Mesenchymal stem cell (in vitro differentiated cells and primary cell): ENCODE measurements around the gene TAPBP.

Experiments
- DNase-seq: peaks from one replicate; pipeline ENCODE4 v3.0.0-alpha.2; 2013
- H2AFZ ChIP-seq: one replicate; pipeline ENCODE4 v1.6.1; 2013; ENCODE audit warnings: low read depth, mild to moderate bottlenecking, control low read depth, inconsistent platforms, low read length, moderate library complexity
- H2AK5ac ChIP-seq: 2 replicates; pipeline ENCODE4 v1.6.1; 2013; ENCODE audit warnings: low read length, moderate library complexity, mild to moderate bottlenecking, inconsistent platforms; ENCODE audit not compliant: severe bottlenecking
- H2BK120ac ChIP-seq: one replicate; pipeline ENCODE4 v1.6.1; 2013; ENCODE audit warnings: low read depth, mild to moderate bottlenecking, inconsistent platforms, low read length, moderate library complexity
- H2BK12ac ChIP-seq, 2 experiments: one replicate each; pipeline ENCODE4 v1.6.1; 2013; ENCODE audit warnings: inconsistent platforms in 2 of 2, low read length in 2 of 2, mild to moderate bottlenecking in 2 of 2, moderate library complexity in 2 of 2, control low read depth in 1 of 2
- H2BK15ac ChIP-seq: one replicate; pipeline ENCODE4 v1.6.1; 2013; ENCODE audit warnings: mild to moderate bottlenecking, low read depth, inconsistent platforms; ENCODE audit not compliant: poor library complexity, severe bottlenecking
- H2BK5ac ChIP-seq: 2 replicates; pipeline ENCODE4 v1.6.1; 2013; ENCODE audit warnings: low read depth, mild to moderate bottlenecking, low read length, control low read depth, inconsistent platforms; ENCODE audit not compliant: poor library complexity, severe bottlenecking
- H3K14ac ChIP-seq, 2 experiments: one replicate each; pipeline ENCODE4 v1.6.1; 2013; ENCODE audit warnings: inconsistent platforms in 2 of 2, low read length in 2 of 2, control low read depth in 1 of 2, mild to moderate bottlenecking in 1 of 2, moderate library complexity in 1 of 2
- H3K18ac ChIP-seq, 2 experiments: one replicate each; pipeline ENCODE4 v1.6.1; 2013; ENCODE audit warnings: inconsistent platforms in 2 of 2, low read length in 2 of 2, control low read depth in 1 of 2, low read depth in 1 of 2, mild to moderate bottlenecking in 1 of 2
- H3K23ac ChIP-seq, 2 experiments: one replicate each; pipeline ENCODE4 v1.6.1; 2013; ENCODE audit warnings: inconsistent platforms in 2 of 2, low read length in 2 of 2, mild to moderate bottlenecking in 2 of 2, moderate library complexity in 2 of 2, control low read depth in 1 of 2
- H3K27ac ChIP-seq: 2 replicates; pipeline ENCODE4 v1.5.1; 2013; ENCODE audit warnings: mild to moderate bottlenecking, moderate library complexity, low read length, control low read depth, inconsistent platforms; ENCODE audit not compliant: poor library complexity, severe bottlenecking
- H3K27me3 ChIP-seq, 2 experiments: 2 replicates each; pipeline versions ENCODE4 v1.6.1 to v1.7.0; 2013; ENCODE audit warnings: low read length in 2 of 2, mild to moderate bottlenecking in 2 of 2, moderate library complexity in 2 of 2, control low read depth in 1 of 2, inconsistent platforms in 1 of 2; ENCODE audit not compliant: control insufficient read depth in 1 of 2, insufficient read depth in 1 of 2
- H3K36me3 ChIP-seq, 2 experiments: 2 replicates each; pipeline versions ENCODE4 v1.6.1 to v1.7.0; 2013; ENCODE audit warnings: low read length in 2 of 2, control low read depth in 1 of 2, inconsistent platforms in 1 of 2, low read depth in 1 of 2, mild to moderate bottlenecking in 1 of 2; ENCODE audit not compliant: insufficient read depth in 2 of 2, control insufficient read depth in 1 of 2
- H3K4ac ChIP-seq, 2 experiments: one replicate each; pipeline ENCODE4 v1.6.1; 2013; ENCODE audit warnings: inconsistent platforms in 2 of 2, low read length in 2 of 2, mild to moderate bottlenecking in 2 of 2, moderate library complexity in 2 of 2, control low read depth in 1 of 2, low read depth in 1 of 2
- H3K4me1 ChIP-seq: 2 replicates; pipeline ENCODE4 v1.6.1; 2013; ENCODE audit warnings: low read depth, low read length, control low read depth; ENCODE audit not compliant: control insufficient read depth, insufficient read depth
- H3K4me2 ChIP-seq: 2 replicates; pipeline ENCODE4 v1.6.1; 2013; ENCODE audit warnings: low read length, mild to moderate bottlenecking, inconsistent platforms; ENCODE audit not compliant: poor library complexity, severe bottlenecking
- H3K4me3 ChIP-seq, 2 experiments: 2 replicates each; pipeline versions ENCODE4 v1.5.1 to v1.7.0; 2013; ENCODE audit warnings: low read length in 2 of 2, mild to moderate bottlenecking in 2 of 2, control low read depth in 1 of 2, low read depth in 1 of 2; ENCODE audit not compliant: insufficient read depth in 1 of 2
- H3K79me1 ChIP-seq: replicated peaks from 2 replicates; pipeline ENCODE4 v1.6.1; 2013; ENCODE audit warnings: mild to moderate bottlenecking, control low read depth, low read length, inconsistent platforms; ENCODE audit not compliant: poor library complexity, severe bottlenecking
- H3K9ac ChIP-seq: 2 replicates; pipeline ENCODE4 v1.7.0; 2013; ENCODE audit warnings: mild to moderate bottlenecking, low read length, moderate library complexity
- H3K9me3 ChIP-seq: 2 replicates; pipeline ENCODE4 v1.7.0; 2013; ENCODE audit warnings: mild to moderate bottlenecking, low read length; ENCODE audit not compliant: control insufficient read depth
- H4K8ac ChIP-seq: one replicate; pipeline ENCODE4 v1.6.1; 2013; ENCODE audit warnings: inconsistent platforms, mild to moderate bottlenecking, low read length, moderate library complexity
- H4K91ac ChIP-seq: one replicate; pipeline ENCODE4 v1.6.1; 2013; ENCODE audit warnings: mild to moderate bottlenecking, low read length, inconsistent platforms
- WGBS: methylation state at CpG from one replicate; pipeline ENCODE4 v1.1.7; 2013; ENCODE audit warnings: mixed read lengths; 5-methylcytosine and 5-hydroxymethylcytosine counted together

TAPBP gene

GRCh38 chr6:33313105-33313708, 671 bp downstream of the TAPBP start:
- Histone ChIP-seq H3K36me3 (peaks cover 24 to 32% of the 10 kb centered on the region in 2 experiments), H3K4me3 (peak overlapping the region; percentile 72 to 100), H3K9ac (peak overlapping the region; percentile 100), H3K79me1 (peaks cover 16% of the 10 kb centered on the region), H2AFZ (peak overlapping the region; percentile 60), H2BK12ac (peak overlapping the region in 1 of 2 experiments; percentile 76), H3K23ac (peak overlapping the region in 1 of 2 experiments; percentile 6), H3K14ac (peak overlapping the region in 1 of 2 experiments; percentile 99), H3K27ac (peak overlapping the region; percentile 84), H2BK15ac (no peak overlapping the region), H2BK120ac (peak overlapping the region; percentile 84), H4K8ac (peak overlapping the region; percentile 95), H3K27me3 (no peaks in the 10 kb centered on the region), H2AK5ac (no peak overlapping the region), H3K18ac (peak overlapping the region; percentile 49 to 96), H2BK5ac (peak overlapping the region; percentile 45), H3K4me2 (peak overlapping the region; percentile 98), H3K4me1 (peaks cover 29% of the 10 kb centered on the region), H3K4ac (peak overlapping the region; percentile 54 to 99), H4K91ac (peak overlapping the region; percentile 45), H3K9me3 (no peaks in the 10 kb centered on the region)
- DNase-seq: peak; percentile 57
- WGBS: under 1% methylated on average over 29 of the region's 33 CpGs

- H3K27me3 ChIP-seq: no peaks in the 10 kb centered on the region
- H3K4me3 ChIP-seq: peak overlapping the region; percentile 73 to 100
- H3K23ac ChIP-seq: peak overlapping the region in 1 of 2 experiments; percentile 84
Measured at GRCh38 chr6:33312361-33313104, 1.3 kb downstream of the TAPBP start.

GRCh38 chr6:33306356-33306755, 7.5 kb downstream of the TAPBP start:
- H3K79me1 ChIP-seq: peaks cover 23% of the 10 kb centered on the region
- 81% methylated on average over 4 of the region's 4 CpGs for WGBS

More at GRCh38 chr6:33312361-33313104, 1.3 kb downstream of the TAPBP start:
- H2BK15ac ChIP-seq: no peak overlapping the region
- H2BK5ac ChIP-seq: no peak overlapping the region
- no peaks in the 10 kb centered on the region for H3K9me3 ChIP-seq
- peak overlapping the region in 1 of 2 experiments; percentile 95 for H3K14ac ChIP-seq
- no peak overlapping the region for H2BK12ac ChIP-seq
- H4K91ac ChIP-seq: peak overlapping the region; percentile 54
- H2BK120ac ChIP-seq: peak overlapping the region; percentile 45
- peak overlapping the region; percentile 100 for H3K9ac ChIP-seq
- H3K4ac ChIP-seq: peak overlapping the region in 1 of 2 experiments; percentile 54
- H2AK5ac ChIP-seq: no peak overlapping the region
- peaks cover 29% of the 10 kb centered on the region for H3K4me1 ChIP-seq
- peak; percentile 84 for DNase-seq
- H2AFZ ChIP-seq: no peak overlapping the region
- H4K8ac ChIP-seq: peak overlapping the region; percentile 40
- peaks cover 24 to 35% of the 10 kb centered on the region in 2 experiments for H3K36me3 ChIP-seq
- H3K18ac ChIP-seq: peak overlapping the region; percentile 16 to 85
- H3K4me2 ChIP-seq: peak overlapping the region; percentile 98
- H3K79me1 ChIP-seq: peaks cover 17% of the 10 kb centered on the region
- H3K27ac ChIP-seq: peak overlapping the region; percentile 53
- WGBS: 8% methylated on average over 21 of the region's 29 CpGs

GRCh38 chr6:33305052-33305451, 8.8 kb downstream of the TAPBP start:
- no peak overlapping the region for H3K27ac ChIP-seq
- H3K27me3 ChIP-seq: no peaks in the 10 kb centered on the region
- H2BK120ac ChIP-seq: no peak overlapping the region
- no peak overlapping the region for H3K4me3 ChIP-seq
- no peak overlapping the region for H3K9ac ChIP-seq
- no peak overlapping the region for H2BK12ac ChIP-seq
- no peak overlapping the region for H3K4me2 ChIP-seq
- no peak overlapping the region for H4K91ac ChIP-seq
- H3K23ac ChIP-seq: no peak overlapping the region
- H3K14ac ChIP-seq: no peak overlapping the region
- 90% methylated on average over 8 of the region's 8 CpGs for whole genome bisulfite sequencing
- H2AFZ ChIP-seq: no peak overlapping the region
- no peak for DNase-seq
- peaks cover 2% of the 10 kb centered on the region for H3K4me1 ChIP-seq
- H3K36me3 ChIP-seq: peaks cover 29 to 61% of the 10 kb centered on the region in 2 experiments
- no peak overlapping the region for H2BK15ac ChIP-seq
- H3K4ac ChIP-seq: no peak overlapping the region
- no peak overlapping the region for H4K8ac ChIP-seq
- no peak overlapping the region for H2AK5ac ChIP-seq
- H3K79me1 ChIP-seq: peaks cover 23% of the 10 kb centered on the region
- H3K18ac ChIP-seq: no peak overlapping the region
- H2BK5ac ChIP-seq: no peak overlapping the region
- no peaks in the 10 kb centered on the region for H3K9me3 ChIP-seq

More at GRCh38 chr6:33306356-33306755, 7.5 kb downstream of the TAPBP start:
- no peak overlapping the region for H2BK15ac ChIP-seq
- no peaks in the 10 kb centered on the region for H3K27me3 ChIP-seq
- H2BK12ac ChIP-seq: no peak overlapping the region
- H2AK5ac ChIP-seq: no peak overlapping the region
- H3K4ac ChIP-seq: no peak overlapping the region
- no peak overlapping the region for H4K91ac ChIP-seq
- H3K9me3 ChIP-seq: no peaks in the 10 kb centered on the region
- H3K4me3 ChIP-seq: no peak overlapping the region
- H3K18ac ChIP-seq: no peak overlapping the region
- no peak overlapping the region for H3K27ac ChIP-seq
- no peak overlapping the region for H3K9ac ChIP-seq
- H2BK5ac ChIP-seq: no peak overlapping the region
- peaks cover 35 to 65% of the 10 kb centered on the region in 2 experiments for H3K36me3 ChIP-seq
- H3K14ac ChIP-seq: no peak overlapping the region
- H4K8ac ChIP-seq: no peak overlapping the region
- H2BK120ac ChIP-seq: no peak overlapping the region
- no peak for DNase-seq
- no peak overlapping the region for H2AFZ ChIP-seq
- no peak overlapping the region for H3K4me2 ChIP-seq
- H3K23ac ChIP-seq: no peak overlapping the region
- no peaks in the 10 kb centered on the region for H3K4me1 ChIP-seq
